Measurements from ENCODE around the gene CRYBG1.

The CRYBG1 gene

GRCh38 chr6:106525882-106526275 lies 165.4 kb downstream of the CRYBG1 start:
- peak overlapping the region; percentile 81 for H3K4me2 ChIP-seq (ENCODE audit: low read depth, low read length)
- no peak overlapping the region for H3K9ac ChIP-seq (ENCODE audit: low read length)
- no peaks in the 10 kb centered on the region for H4K20me1 ChIP-seq (ENCODE audit: insufficient read depth, low read length)
- no peaks in the 10 kb centered on the region for H3K36me3 ChIP-seq (replicated peaks; ENCODE audit: insufficient read depth, low read length)
- H3K9me2 ChIP-seq (replicated peaks; ENCODE audit: insufficient read depth, low read length): no peaks in the 10 kb centered on the region
- TF ChIP-seq EZH2 (optimal IDR thresholded peaks at IDR 0.05; ENCODE audit: low read depth, low read length) (no peak), CTCF (IDR thresholded peaks at IDR 0.05; ENCODE audit: low read length) (no peak), EZH2phosphoT487 (IDR thresholded peaks at IDR 0.05; ENCODE audit: low read length) (no peak)
- H3K27me3 ChIP-seq (replicated peaks; ENCODE audit: insufficient read depth, low read length): no peaks in the 10 kb centered on the region
- no peak overlapping the region for H3K27ac ChIP-seq (ENCODE audit: low read length)
- no peaks in the 10 kb centered on the region for H3K79me2 ChIP-seq (ENCODE audit: low read length)
- H3K9me3 ChIP-seq (replicated peaks; ENCODE audit: insufficient read depth, low read length): no peaks in the 10 kb centered on the region
- H3K4me3 ChIP-seq (ENCODE audit: low read length): no peak overlapping the region
- peaks cover 14% of the 10 kb centered on the region for H3K4me1 ChIP-seq (ENCODE audit: low read length)
- DNase-seq: peak; percentile 26
- H3F3A ChIP-seq (ENCODE audit: insufficient read depth, low read length): 0 out of 2 replicates have a peak, but pooled peaks cover 7% of the 10 kb centered on the region
- no peak overlapping the region for H2AFZ ChIP-seq (ENCODE audit: low read length)

- H4K20me1 ChIP-seq (ENCODE audit: insufficient read depth, low read length): no peaks in the 10 kb centered on the region
- no peak overlapping the region for H2AFZ ChIP-seq (ENCODE audit: low read length)
- TF ChIP-seq EZH2 (optimal IDR thresholded peaks at IDR 0.05; ENCODE audit: low read depth, low read length) (no peak), EZH2phosphoT487 (IDR thresholded peaks at IDR 0.05; ENCODE audit: low read length) (no peak), CTCF (IDR thresholded peaks at IDR 0.05; ENCODE audit: low read length) (no peak)
- no peaks in the 10 kb centered on the region for H3K27me3 ChIP-seq (replicated peaks; ENCODE audit: insufficient read depth, low read length)
- peaks cover 14% of the 10 kb centered on the region for H3K4me1 ChIP-seq (ENCODE audit: low read length)
- no peaks in the 10 kb centered on the region for H3K79me2 ChIP-seq (ENCODE audit: low read length)
- no peak overlapping the region for H3K4me2 ChIP-seq (ENCODE audit: low read depth, low read length)
- no peak overlapping the region for H3K9ac ChIP-seq (ENCODE audit: low read length)
- no peak for DNase-seq
- no peaks in the 10 kb centered on the region for H3K9me3 ChIP-seq (replicated peaks; ENCODE audit: insufficient read depth, low read length)
- 0 out of 2 replicates have a peak, but pooled peaks cover 7% of the 10 kb centered on the region for H3F3A ChIP-seq (ENCODE audit: insufficient read depth, low read length)
- H3K4me3 ChIP-seq (ENCODE audit: low read length): no peak overlapping the region
- no peak overlapping the region for H3K27ac ChIP-seq (ENCODE audit: low read length)
- H3K9me2 ChIP-seq (replicated peaks; ENCODE audit: insufficient read depth, low read length): no peaks in the 10 kb centered on the region
- H3K36me3 ChIP-seq (replicated peaks; ENCODE audit: insufficient read depth, low read length): no peaks in the 10 kb centered on the region
Measured at GRCh38 chr6:106527117-106527516, 166.6 kb downstream of the CRYBG1 start.

GRCh38 chr6:106527979-106528378 lies 167.5 kb downstream of the CRYBG1 start:
- H3K4me3 ChIP-seq (ENCODE audit: low read length): no peak overlapping the region
- no peaks in the 10 kb centered on the region for H3K79me2 ChIP-seq (ENCODE audit: low read length)

More at GRCh38 chr6:106527979-106528378, 167.5 kb downstream of the CRYBG1 start:
- TF ChIP-seq CTCF (IDR thresholded peaks at IDR 0.05; ENCODE audit: low read length): no peak
- no peak for TF ChIP-seq EZH2phosphoT487 (IDR thresholded peaks at IDR 0.05; ENCODE audit: low read length)
- no peak for TF ChIP-seq EZH2 (optimal IDR thresholded peaks at IDR 0.05; ENCODE audit: low read depth, low read length)
- no peaks in the 10 kb centered on the region for H3K9me3 ChIP-seq (replicated peaks; ENCODE audit: insufficient read depth, low read length)
- H3K9ac ChIP-seq (ENCODE audit: low read length): no peak overlapping the region
- no peak for DNase-seq
- no peaks in the 10 kb centered on the region for H4K20me1 ChIP-seq (ENCODE audit: insufficient read depth, low read length)
- H3K27ac ChIP-seq (ENCODE audit: low read length): no peak overlapping the region
- no peak overlapping the region for H3K4me2 ChIP-seq (ENCODE audit: low read depth, low read length)
- H3K4me1 ChIP-seq (ENCODE audit: low read length): peaks cover 14% of the 10 kb centered on the region
- H3K27me3 ChIP-seq (replicated peaks; ENCODE audit: insufficient read depth, low read length): no peaks in the 10 kb centered on the region
- no peaks in the 10 kb centered on the region for H3K36me3 ChIP-seq (replicated peaks; ENCODE audit: insufficient read depth, low read length)
- no peaks in the 10 kb centered on the region for H3K9me2 ChIP-seq (replicated peaks; ENCODE audit: insufficient read depth, low read length)
- H3F3A ChIP-seq (ENCODE audit: insufficient read depth, low read length): 0 out of 2 replicates have a peak, but pooled peaks cover 7% of the 10 kb centered on the region
- H2AFZ ChIP-seq (ENCODE audit: low read length): no peak overlapping the region
